HEK293T (cell line): ENCODE data around the gene PHACTR3.

Source experiments
- CTBP1 ChIP-seq: fragments of 450-650 bp; IDR thresholded peaks from 2 replicates; pipeline ENCODE4 v1.6.1; 2016; ENCODE audit warnings: borderline replicate concordance
- ELF4 ChIP-seq: fragments of 450-650 bp; IDR thresholded peaks from 2 replicates; pipeline ENCODE4 v1.6.1; 2017; ENCODE audit warnings: antibody characterized with exemption
- FOXM1 ChIP-seq: fragments of 450-650 bp; IDR thresholded peaks from 2 replicates; pipeline ENCODE4 v1.6.1; 2017; ENCODE audit warnings: mild to moderate bottlenecking, borderline replicate concordance
- L3MBTL2 ChIP-seq: fragments of 450-650 bp; conservative IDR thresholded peaks from 2 replicates; pipeline ENCODE4 v1.6.1; 2016; ENCODE audit warnings: mild to moderate bottlenecking
- SUZ12 ChIP-seq: fragments of 450-650 bp; IDR thresholded peaks from 2 replicates; pipeline ENCODE4 v1.6.1; 2016; ENCODE audit warnings: mild to moderate bottlenecking
- TARDBP ChIP-seq: fragments of 450-650 bp; IDR thresholded peaks from 2 replicates; pipeline ENCODE4 v1.6.1; 2016

DNA sequence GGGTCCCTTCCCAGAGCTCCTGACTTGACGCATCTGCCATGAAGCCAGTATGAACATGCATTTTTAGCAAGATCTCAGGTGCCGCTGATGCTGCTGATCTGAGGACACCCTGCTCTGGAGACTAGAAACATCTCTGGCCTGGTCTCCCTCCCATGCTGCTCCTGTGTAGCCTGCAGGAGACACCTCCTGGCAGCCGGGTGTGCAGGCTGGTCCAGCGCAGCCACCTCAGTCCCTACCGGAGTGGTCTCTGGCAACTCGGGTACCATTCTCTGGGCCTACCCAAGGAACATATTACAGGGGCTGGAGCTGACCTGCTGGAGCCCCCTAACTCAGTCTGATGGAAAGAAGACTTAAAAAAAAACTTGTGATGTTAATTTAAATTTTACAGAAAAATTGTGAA is 20.1 kb downstream of the PHACTR3 start:
- no peak for TF ChIP-seq CTBP1
- no peak for TF ChIP-seq ELF4
- no peak for TF ChIP-seq TARDBP
- TF ChIP-seq FOXM1, result no peak
- TF ChIP-seq SUZ12, result no peak
- no peak for TF ChIP-seq L3MBTL2
